K562 (cell line): ENCODE data around the gene RXRB. TPM values are rescaled to one million over a fixed set of nuclear protein-coding genes. Genes with fewer than 3 reads are reported as not detected.

Experiments
- ATAC-seq: fragments of 200-7000 bp; cut with Tn5 transposase; 3 replicates; pipeline ENCODE4 v1.9.1; 2020; ENCODE audit warnings: moderate library complexity
- BruUV-seq: library from RNA; stranded (reverse); fragments of 400-500 nt; replicated peaks from 2 replicates; lab custom pipeline; 2021; lab: Mats Ljungman, UMichigan
- CTCF ChIA-PET: fragments of 300-600 bp; formaldehyde crosslinking; extraction: SDS; loops from one replicate; lab custom pipeline; 2021; ENCODE audit warnings: low intra/inter-chr PET ratio; lab: Yijun Ruan, JAX
- POLR2A ChIA-PET: fragments of 300-600, 350-650 bp; sonication (Branson Sonifier 250); formaldehyde crosslinking; extraction: SDS; loops from one replicate; lab custom pipeline; 2021; ENCODE audit warnings: antibody characterized with exemption, inconsistent platforms; lab: Yijun Ruan, JAX
- DNase-seq, 4 experiments: peaks; one replicate each; pipeline versions ENCODE4 v3.0.0 to v3.0.0-alpha.2; 2011 to 2018; ENCODE audit warnings: low spot score in 3 of 4, mixed read lengths in 3 of 4; ENCODE audit errors: extremely low read depth in 1 of 4
- FAIRE-seq: peaks from 2 replicates; lab custom pipeline; 2011; peaks lifted over from hg19 to GRCh38; lab: Jason Lieb, UNC
- H2AFZ ChIP-seq: 2 replicates; pipeline ENCODE4 v1.6.0; 2011; ENCODE audit warnings: low read depth, low read length, control low read depth, inconsistent platforms
- H3K27ac ChIP-seq: fragments of 200-600 bp; 3 replicates; pipeline ENCODE4 v1.8.0; 2011; ENCODE audit warnings: low read depth, mild to moderate bottlenecking, control low read depth, inconsistent platforms, low read length, moderate library complexity, mixed read lengths; ENCODE audit errors: extremely low read depth
- H3K27me3 ChIP-seq, 2 experiments: fragments of 300-600 bp in 1 of 2; 2 replicates in 1 of 2; 3 replicates in 1 of 2; pipeline versions ENCODE4 v1.6.0 to v1.8.0; 2011; ENCODE audit warnings: inconsistent platforms in 2 of 2, low read length in 2 of 2, mild to moderate bottlenecking in 1 of 2, mixed read lengths in 1 of 2, moderate library complexity in 1 of 2; ENCODE audit not compliant: control insufficient read depth in 2 of 2, insufficient read depth in 2 of 2
- H3K36me3 ChIP-seq: fragments of 300-600 bp; 3 replicates; pipeline ENCODE4 v1.8.0; 2011; ENCODE audit warnings: mild to moderate bottlenecking, low read length, inconsistent platforms; ENCODE audit not compliant: control insufficient read depth, insufficient read depth
- H3K4me1 ChIP-seq, 2 experiments: fragments of 200-600 bp in 1 of 2; replicated peaks in 1 of 2; 2 replicates in 1 of 2; 3 replicates in 1 of 2; pipeline versions ENCODE4 v1.5.1 to v1.8.0; 2011; ENCODE audit warnings: inconsistent platforms in 2 of 2, low read length in 2 of 2, mild to moderate bottlenecking in 1 of 2, mixed read lengths in 1 of 2, moderate library complexity in 1 of 2; ENCODE audit not compliant: control insufficient read depth in 2 of 2, insufficient read depth in 2 of 2
- H3K4me2 ChIP-seq: 2 replicates; pipeline ENCODE4 v1.6.1; 2011; ENCODE audit warnings: low read length, control low read depth, inconsistent platforms, mixed read lengths; ENCODE audit not compliant: insufficient read depth
- H3K4me3 ChIP-seq: fragments of 200-600 bp; sonication (generic), shearing (Covaris generic); 2 replicates; pipeline ENCODE4 v1.5.1; 2016; ENCODE audit warnings: control low read depth, inconsistent platforms
- H3K79me2 ChIP-seq: fragments of 200-600 bp; 3 replicates; pipeline ENCODE4 v1.8.0; 2011; ENCODE audit warnings: low read length, inconsistent platforms; ENCODE audit not compliant: control insufficient read depth, insufficient read depth
- H3K9ac ChIP-seq, 2 experiments: 2 replicates each; pipeline versions ENCODE4 v1.6.0 to v1.6.1; 2011; ENCODE audit warnings: low read depth in 2 of 2, low read length in 2 of 2, control low read depth in 1 of 2, inconsistent platforms in 1 of 2, mild to moderate bottlenecking in 1 of 2, mixed read lengths in 1 of 2; ENCODE audit not compliant: insufficient read depth in 1 of 2
- H3K9me1 ChIP-seq: one replicate; pipeline ENCODE4 v1.6.0; 2011; ENCODE audit warnings: inconsistent platforms, mild to moderate bottlenecking, low read length, moderate library complexity; ENCODE audit not compliant: control insufficient read depth, insufficient read depth
- H3K9me3 ChIP-seq: replicated peaks from 2 replicates; pipeline ENCODE4 v1.5.1; 2011; ENCODE audit warnings: low read depth, low read length, inconsistent platforms; ENCODE audit not compliant: control insufficient read depth, insufficient read depth
- H4K20me1 ChIP-seq: replicated peaks from 2 replicates; pipeline ENCODE4 v1.6.1; 2011; ENCODE audit warnings: low read length, inconsistent platforms, mixed read lengths; ENCODE audit not compliant: control insufficient read depth, insufficient read depth
- EGR1 ChIP-seq: fragments of 450-650 bp; conservative IDR thresholded peaks from 2 replicates; pipeline ENCODE4 v1.6.1; 2017; ENCODE audit warnings: mild to moderate bottlenecking
- ESRRA ChIP-seq: fragments of 450-650 bp; IDR thresholded peaks from 2 replicates; pipeline ENCODE4 v1.6.1; 2014; ENCODE audit warnings: low read depth, mild to moderate bottlenecking, moderate library complexity, borderline replicate concordance
- NR2C1 ChIP-seq, 2 experiments: fragments of 450-650 bp; IDR thresholded peaks; 2 replicates each; pipeline ENCODE4 v1.6.1; 2017; ENCODE audit warnings: mild to moderate bottlenecking in 2 of 2, antibody characterized with exemption in 1 of 2, inconsistent platforms in 1 of 2, missing compliant biosample characterization in 1 of 2, missing genetic modification characterization in 1 of 2
- NR2C2 ChIP-seq, 2 experiments: fragments of 200-800 bp in 1 of 2; sonication (Bioruptor generic) in 1 of 2; sonication (generic) in 1 of 2; formaldehyde crosslinking in 1 of 2; IDR thresholded peaks; 2 replicates each; pipeline versions ENCODE4 v1.6.1 to v1.8.0; 2016 to 2022; ENCODE audit warnings: mild to moderate bottlenecking in 1 of 2, missing compliant biosample characterization in 1 of 2, missing genetic modification characterization in 1 of 2, missing genetic modification reagents in 1 of 2
- ZNF766 ChIP-seq: fragments of 200-800 bp; sonication (Bioruptor generic); conservative IDR thresholded peaks from 2 replicates; pipeline ENCODE4 v1.6.1; 2016; ENCODE audit warnings: missing genetic modification characterization, missing compliant biosample characterization
- WGBS: fragments of 100-300 bp; shearing (Covaris generic); methylation state at CpG from one replicate; pipeline ENCODE4 v1.1.6; 2016; ENCODE audit warnings: low coverage, mixed read lengths; ENCODE audit not compliant: insufficient coverage; ENCODE audit errors: missing lambda C conversion rate; 5-methylcytosine and 5-hydroxymethylcytosine counted together
- in situ Hi-C: fragments of 300-500 bp; cut with MboI; formaldehyde crosslinking; loops from 4 replicates; pipeline ENCODE4 v1.15.0; 2018; ENCODE audit warnings: inconsistent platforms, mixed read lengths
- intact Hi-C: fragments of 100-400 bp; cut with micrococcal nuclease; formaldehyde crosslinking; loops from 2 replicates; pipeline ENCODE4 v1.14.2; 2022
- polyA plus RNA-seq, 8 experiments: library from polyadenylated mRNA; depleted of rRNA in 4 of 8; stranded (reverse) in 5 of 8; unstranded in 3 of 8; fragments of >200 nt; fragmentation: Nextera tagmentation in 2 of 8; fragmentation: Illumina TruSeq in 1 of 8; extraction: Ambion mirVana in 2 of 8; extraction: Trizol in 1 of 8; gene quantifications; 2 replicates each; pipeline versions ENCODE4 v1.2.1 to v1.2.3, GENCODE V29; 2011 to 2014; ENCODE audit warnings: inconsistent platforms in 1 of 8, missing spikeins in 1 of 8
- total RNA-seq, 7 experiments: library from RNA; depleted of rRNA in 6 of 7; stranded (reverse); fragments of >200 nt in 6 of 7; fragmentation: Illumina TruSeq in 2 of 7; extraction: Trizol in 2 of 7; gene quantifications; 2 replicates each; pipeline versions ENCODE4 v1.2.1 to v1.2.3, GENCODE V29; 2011 to 2021; ENCODE audit warnings: low replicate concordance in 1 of 7
- TF ChIP-seq, protein P1 (sequence below): fragments of 450-650 bp; formaldehyde crosslinking; IDR thresholded peaks from 2 replicates; pipeline ENCODE4 v1.4.0; 2020; ENCODE audit warnings: mild to moderate bottlenecking
- TF ChIP-seq, protein P2 (sequence below): fragments of 450-650 bp; IDR thresholded peaks from 2 replicates; pipeline ENCODE4 v1.6.1; 2014; ENCODE audit warnings: low read depth, mild to moderate bottlenecking, moderate library complexity, borderline replicate concordance

The RXRB gene
- total and polyA plus RNA-seq, 9 of the 15 experiments (the other 6 are each of a cell fraction or from before 2014, with no cell fraction given), result 0.76 to 35.5 (median 18.4) TPM

DNA sequence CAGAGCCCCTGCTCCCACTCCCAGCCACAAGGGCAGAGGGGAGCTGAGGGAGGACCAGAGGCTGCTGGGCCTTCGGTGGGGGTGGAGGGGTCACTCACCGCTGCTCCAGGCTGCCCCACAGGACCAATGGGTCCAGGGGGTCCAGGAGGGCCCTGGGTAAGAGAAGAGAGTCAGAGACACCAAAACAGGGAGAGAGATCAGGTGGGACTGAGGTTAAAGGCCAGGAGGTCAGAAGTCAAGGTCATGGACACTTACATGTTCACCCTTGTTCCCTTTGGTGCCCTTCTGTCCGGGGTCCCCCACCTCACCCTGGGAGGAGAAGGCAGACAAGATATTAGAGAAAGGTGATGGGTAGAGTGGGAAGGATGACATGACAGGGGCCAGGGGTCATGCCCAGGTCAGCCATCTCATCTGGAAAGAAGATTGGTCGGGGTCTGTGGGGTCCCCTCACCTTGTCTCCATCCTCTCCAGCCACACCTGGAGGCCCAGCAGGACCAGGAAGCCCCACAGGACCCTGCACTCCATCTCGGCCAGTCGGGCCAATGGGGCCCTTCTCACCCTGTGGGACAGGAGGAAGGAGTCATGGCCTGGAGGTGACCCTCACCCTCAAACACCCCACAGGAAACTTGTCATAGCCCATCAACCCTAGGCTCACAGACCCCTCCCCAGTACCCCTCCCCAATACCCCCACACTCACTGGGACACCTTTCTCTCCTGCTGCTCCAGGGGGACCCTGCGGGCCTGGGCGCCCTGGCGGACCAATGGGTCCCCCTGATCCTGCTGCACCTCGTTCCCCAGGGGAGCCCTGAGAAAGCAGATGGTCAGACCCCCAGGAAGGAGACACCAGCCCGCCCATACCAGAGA is 29.2 kb downstream of the RXRB start:
- BruUV-seq, result no TSS peak
- Histone ChIP-seq H3K27ac (no peak overlapping the region), H3K27me3 (peaks cover 3 to 25% of the 10 kb centered on the region in 2 experiments; a peak in 4 of 5 replicates), H3K79me2 (no peaks in the 10 kb centered on the region), H3K4me2 (no peak overlapping the region), H4K20me1 (peaks cover 4% of the 10 kb centered on the region; the same call in 1 of the 2 replicates), H3K9me3 (no peaks in the 10 kb centered on the region), H3K36me3 (no peaks in the 10 kb centered on the region)
- intact Hi-C loops, result no loop called here
- CTCF ChIA-PET, result interaction anchor here (1.0 to 2.7 kb wide), 4 partner anchors 23 to 52 kb away, joined by 3 to 20 read pairs (median 11); no protein-coding TSS in a partner anchor
- ATAC-seq, result no peak
- peak; percentile 66 for TF ChIP-seq NR2C1 (IDR thresholded peaks at IDR 0.05)
- TF ChIP-seq NR2C1 (tag; IDR thresholded peaks at IDR 0.05), result peak; percentile 83
- peak; percentile 69; the same call in 1 of the 2 replicates for TF ChIP-seq ESRRA
- TF ChIP-seq EGR1, result 0 out of 2 replicates have a peak, but pooled peaks have one; percentile 4
- TF ChIP-seq ZNF766 (CRISPR knock-in tag), result no peak
- TF ChIP-seq, protein P1, sequence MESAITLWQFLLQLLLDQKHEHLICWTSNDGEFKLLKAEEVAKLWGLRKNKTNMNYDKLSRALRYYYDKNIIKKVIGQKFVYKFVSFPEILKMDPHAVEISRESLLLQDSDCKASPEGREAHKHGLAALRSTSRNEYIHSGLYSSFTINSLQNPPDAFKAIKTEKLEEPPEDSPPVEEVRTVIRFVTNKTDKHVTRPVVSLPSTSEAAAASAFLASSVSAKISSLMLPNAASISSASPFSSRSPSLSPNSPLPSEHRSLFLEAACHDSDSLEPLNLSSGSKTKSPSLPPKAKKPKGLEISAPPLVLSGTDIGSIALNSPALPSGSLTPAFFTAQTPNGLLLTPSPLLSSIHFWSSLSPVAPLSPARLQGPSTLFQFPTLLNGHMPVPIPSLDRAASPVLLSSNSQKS, result no peak
- TF ChIP-seq, protein P2, sequence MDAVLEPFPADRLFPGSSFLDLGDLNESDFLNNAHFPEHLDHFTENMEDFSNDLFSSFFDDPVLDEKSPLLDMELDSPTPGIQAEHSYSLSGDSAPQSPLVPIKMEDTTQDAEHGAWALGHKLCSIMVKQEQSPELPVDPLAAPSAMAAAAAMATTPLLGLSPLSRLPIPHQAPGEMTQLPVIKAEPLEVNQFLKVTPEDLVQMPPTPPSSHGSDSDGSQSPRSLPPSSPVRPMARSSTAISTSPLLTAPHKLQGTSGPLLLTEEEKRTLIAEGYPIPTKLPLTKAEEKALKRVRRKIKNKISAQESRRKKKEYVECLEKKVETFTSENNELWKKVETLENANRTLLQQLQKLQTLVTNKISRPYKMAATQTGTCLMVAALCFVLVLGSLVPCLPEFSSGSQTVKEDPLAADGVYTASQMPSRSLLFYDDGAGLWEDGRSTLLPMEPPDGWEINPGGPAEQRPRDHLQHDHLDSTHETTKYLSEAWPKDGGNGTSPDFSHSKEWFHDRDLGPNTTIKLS, result no peak
- no peak for TF ChIP-seq NR2C2 (CRISPR knock-in tag; IDR thresholded peaks at IDR 0.05)
- peak; percentile 48; the same call in 1 of the 2 replicates for TF ChIP-seq NR2C2 (tag; IDR thresholded peaks at IDR 0.05)
- TF ChIP-seq, all 486 proteins: peak for 4
- H3K4me1 ChIP-seq, result peaks cover 0 to 4% of the 10 kb centered on the region in 2 experiments; a peak in 1 of 5 replicates
- whole genome bisulfite sequencing, result 18% methylated on average over 9 of the region's 11 CpGs
- DNase-seq (no peak), FAIRE-seq (no peak)
- H3K9ac ChIP-seq, result no peak overlapping the region
- no peak overlapping the region for H3K4me3 ChIP-seq
- no peak overlapping the region for H2AFZ ChIP-seq
- no peaks in the 10 kb centered on the region for H3K9me1 ChIP-seq
- POLR2A ChIA-PET, result no interaction called here
- in situ Hi-C loops, result no loop called here
